WI38 (cell line): ENCODE measurements around the gene HOPX.

ENCODE experiments used
- H3K4me3 ChIP-seq: 2 replicates; pipeline ENCODE4 v1.5.1; 2011; ENCODE audit warnings: low read depth, mild to moderate bottlenecking, control low read depth, low read length
- CTCF ChIP-seq: IDR thresholded peaks from 2 replicates; pipeline ENCODE4 v1.5.1; 2012; ENCODE audit warnings: low read depth, mild to moderate bottlenecking, control low read depth, low read length

Gene HOPX

GRCh38 chr4:56626420-56626819, 54.7 kb downstream of the HOPX start:
- no peak overlapping the region for H3K4me3 ChIP-seq
- no peak for TF ChIP-seq CTCF

GRCh38 chr4:56622176-56622575, 58.9 kb downstream of the HOPX start:
- H3K4me3 ChIP-seq: no peak overlapping the region
- no peak for TF ChIP-seq CTCF

GRCh38 chr4:56619816-56620215, 61.3 kb downstream of the HOPX start:
- no peak for TF ChIP-seq CTCF
- H3K4me3 ChIP-seq: no peak overlapping the region

GRCh38 chr4:56619160-56619559, 61.9 kb downstream of the HOPX start:
- no peak for TF ChIP-seq CTCF
- no peak overlapping the region for H3K4me3 ChIP-seq

GRCh38 chr4:56618734-56619133, 62.4 kb downstream of the HOPX start:
- no peak for TF ChIP-seq CTCF

GRCh38 chr4:56613101-56613862, 67.8 kb downstream of the HOPX start:
- TF ChIP-seq CTCF: no peak
- no peak overlapping the region for H3K4me3 ChIP-seq

More at GRCh38 chr4:56618734-56619133, 62.4 kb downstream of the HOPX start:
- no peak overlapping the region for H3K4me3 ChIP-seq

GRCh38 chr4:56612282-56612681, 68.8 kb downstream of the HOPX start:
- no peak for TF ChIP-seq CTCF
- no peak overlapping the region for H3K4me3 ChIP-seq
